HK-2 (cell line): ENCODE results near the gene ZNF541.

Source experiments
- DNase-seq: peaks from one replicate; pipeline ENCODE4 v3.0.0-alpha.2; 2018; ENCODE audit not compliant: unreplicated experiment

The ZNF541 gene

GRCh38 chr19:47545061-47545948 is 27.6 kb downstream of the ZNF541 start:
- no peak for DNase-seq

GRCh38 chr19:47544476-47544875 is 28.5 kb downstream of the ZNF541 start:
- no peak for DNase-seq

- DNase-seq, result no peak
These were observed 28.9 kb downstream of the ZNF541 start for GRCh38 chr19:47544075-47544474.

GRCh38 chr19:47542030-47542475 is 30.9 kb downstream of the ZNF541 start:
- DNase-seq, result peak; percentile 29

GRCh38 chr19:47541518-47541917 is 31.4 kb downstream of the ZNF541 start:
- DNase-seq, result peak; percentile 23

- no peak for DNase-seq
These were observed 32.2 kb downstream of the ZNF541 start for GRCh38 chr19:47540748-47541147.

GRCh38 chr19:47539747-47540311 is 33.1 kb downstream of the ZNF541 start:
- no peak for DNase-seq

GRCh38 chr19:47538812-47539211 is 34.1 kb downstream of the ZNF541 start:
- DNase-seq, result no peak

- DNase-seq, result no peak
These were observed 35.5 kb downstream of the ZNF541 start for GRCh38 chr19:47537493-47537892.

- no peak for DNase-seq
These were observed 38.3 kb downstream of the ZNF541 start for GRCh38 chr19:47534628-47535027.

GRCh38 chr19:47531640-47532387 is 41.1 kb downstream of the ZNF541 start:
- no peak for DNase-seq

- no peak for DNase-seq
These were observed 43.8 kb downstream of the ZNF541 start for GRCh38 chr19:47529018-47529742.

GRCh38 chr19:47526798-47527197 is 46.1 kb downstream of the ZNF541 start:
- DNase-seq, result no peak

GRCh38 chr19:47523473-47523872 is 49.5 kb downstream of the ZNF541 start:
- no peak for DNase-seq
